ENCODE results near the gene PPM1F.

DNA sequence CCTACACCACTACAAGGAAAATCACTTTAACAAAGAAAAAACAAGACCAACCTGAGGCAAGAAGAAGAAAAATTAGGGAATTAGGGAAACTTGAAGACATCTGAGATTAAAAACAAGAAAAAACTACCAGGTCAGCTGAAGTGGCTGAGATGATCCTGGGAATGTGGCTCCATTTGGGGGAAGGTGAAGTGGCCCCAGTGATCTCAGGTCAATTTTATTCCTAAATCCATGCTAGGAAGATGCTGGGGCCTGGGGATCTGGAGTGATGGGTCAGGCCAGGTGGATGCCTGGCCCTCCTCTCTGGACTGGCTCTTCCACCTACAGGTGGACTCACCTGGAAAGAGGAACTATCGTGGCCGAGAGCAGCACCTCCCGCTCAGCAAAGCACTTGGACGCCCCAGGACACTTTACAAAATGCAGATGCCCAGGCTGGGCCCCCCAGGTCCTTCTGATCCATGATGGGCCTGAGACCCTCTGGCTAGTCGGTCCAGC, 23.3 kb upstream of the PPM1F start:
- TF ChIP-seq, protein P1, sequence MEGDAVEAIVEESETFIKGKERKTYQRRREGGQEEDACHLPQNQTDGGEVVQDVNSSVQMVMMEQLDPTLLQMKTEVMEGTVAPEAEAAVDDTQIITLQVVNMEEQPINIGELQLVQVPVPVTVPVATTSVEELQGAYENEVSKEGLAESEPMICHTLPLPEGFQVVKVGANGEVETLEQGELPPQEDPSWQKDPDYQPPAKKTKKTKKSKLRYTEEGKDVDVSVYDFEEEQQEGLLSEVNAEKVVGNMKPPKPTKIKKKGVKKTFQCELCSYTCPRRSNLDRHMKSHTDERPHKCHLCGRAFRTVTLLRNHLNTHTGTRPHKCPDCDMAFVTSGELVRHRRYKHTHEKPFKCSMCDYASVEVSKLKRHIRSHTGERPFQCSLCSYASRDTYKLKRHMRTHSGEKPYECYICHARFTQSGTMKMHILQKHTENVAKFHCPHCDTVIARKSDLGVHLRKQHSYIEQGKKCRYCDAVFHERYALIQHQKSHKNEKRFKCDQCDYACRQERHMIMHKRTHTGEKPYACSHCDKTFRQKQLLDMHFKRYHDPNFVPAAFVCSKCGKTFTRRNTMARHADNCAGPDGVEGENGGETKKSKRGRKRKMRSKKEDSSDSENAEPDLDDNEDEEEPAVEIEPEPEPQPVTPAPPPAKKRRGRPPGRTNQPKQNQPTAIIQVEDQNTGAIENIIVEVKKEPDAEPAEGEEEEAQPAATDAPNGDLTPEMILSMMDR (IDR thresholded peaks at IDR 0.05; ENCODE audit: insufficient read depth, low read length, poor library complexity, severe bottlenecking), result no peak
- no peak for TF ChIP-seq EZH2phosphoT487 (conservative IDR thresholded peaks at IDR 0.05; ENCODE audit: low read length)

Measured in SU-DHL-6 (cell line).